ENCODE data around the gene ABITRAM. TPM values are rescaled to one million over a fixed set of nuclear protein-coding genes. Genes with fewer than 3 reads are reported as not detected.
"Not testable (repeated sequence)": the region's sequence is repeated elsewhere in the genome, so short reads cannot be mapped to it uniquely, and the experiment has no call there.

ABITRAM gene
- total RNA-seq, 2 donors from 2014 or later, result 6.0 to 6.3 TPM

GRCh38 chr9:108911820-108912219 lies 22.4 kb upstream of the ABITRAM start:
- H3K4me3 ChIP-seq, result no peak overlapping the region
- 34 to 56% methylated on average over 1 of the region's 1 CpG for WGBS, 2 donors
- TF ChIP-seq CTCF (IDR thresholded peaks at IDR 0.05) (no peak), POLR2A (IDR thresholded peaks at IDR 0.05) (no peak)
- no peaks in the 10 kb centered on the region for H3K4me1 ChIP-seq
- H3K36me3 ChIP-seq (replicated peaks in 1 of 2; ENCODE audit: insufficient read depth in 1 of 2, low read depth in 2 of 2), result peaks cover 5 to 25% of the 10 kb centered on the region in 2 donors
- ATAC-seq (no peak), DNase-seq (no peak)
- no peaks in the 10 kb centered on the region for H3K27me3 ChIP-seq
- intact Hi-C loops (cut with DNase I), result no loop called here
- H3K27ac ChIP-seq, result no peak overlapping the region
- H3K9me3 ChIP-seq, result no peaks in the 10 kb centered on the region

GRCh38 chr9:108913391-108913790 lies 20.8 kb upstream of the ABITRAM start:
- no peak overlapping the region for H3K4me3 ChIP-seq
- no peaks in the 10 kb centered on the region for H3K27me3 ChIP-seq
- intact Hi-C loops (cut with DNase I), result no loop called here
- TF ChIP-seq CTCF (IDR thresholded peaks at IDR 0.05), result no peak
- no peak for TF ChIP-seq POLR2A (IDR thresholded peaks at IDR 0.05)
- H3K27ac ChIP-seq, result no peak overlapping the region
- WGBS, 2 donors, result 84 to 91% methylated on average over 2 to 5 of the region's 5 CpGs
- ATAC-seq (no peak), DNase-seq (no peak)
- peaks cover 5 to 19% of the 10 kb centered on the region in 2 donors for H3K36me3 ChIP-seq (replicated peaks in 1 of 2; ENCODE audit: insufficient read depth in 1 of 2, low read depth in 2 of 2)
- no peaks in the 10 kb centered on the region for H3K4me1 ChIP-seq
- H3K9me3 ChIP-seq, result no peaks in the 10 kb centered on the region

- intact Hi-C loops (cut with DNase I), result no loop called here
- peaks cover 4 to 9% of the 10 kb centered on the region in 2 donors for H3K36me3 ChIP-seq (replicated peaks in 1 of 2; ENCODE audit: insufficient read depth in 1 of 2, low read depth in 2 of 2)
- no peaks in the 10 kb centered on the region for H3K27me3 ChIP-seq
- H3K27ac ChIP-seq, result no peak overlapping the region
- no peak overlapping the region for H3K4me3 ChIP-seq
- DNase-seq (no peak), ATAC-seq (no peak)
- no peaks in the 10 kb centered on the region for H3K9me3 ChIP-seq
- H3K4me1 ChIP-seq, result no peaks in the 10 kb centered on the region
- WGBS, 2 donors, result 83 to 88% methylated on average over 6 of the region's 6 CpGs
- TF ChIP-seq CTCF (IDR thresholded peaks at IDR 0.05), result no peak
- no peak for TF ChIP-seq POLR2A (IDR thresholded peaks at IDR 0.05)
Measured at GRCh38 chr9:108919517-108919916, 14.7 kb upstream of the ABITRAM start.

- H3K4me1 ChIP-seq; H3K9me3 ChIP-seq; intact Hi-C loops (cut with DNase I); H3K27ac ChIP-seq; DNase-seq; ATAC-seq; H3K27me3 ChIP-seq; H3K4me3 ChIP-seq: not testable (repeated sequence)
- WGBS, 2 donors, result 93 to 95% methylated on average over 1 of the region's 1 CpG
- peaks cover 4 to 10% of the 10 kb centered on the region in 2 donors for H3K36me3 ChIP-seq (replicated peaks in 1 of 2; ENCODE audit: insufficient read depth in 1 of 2, low read depth in 2 of 2)
Measured at GRCh38 chr9:108920401-108920800, 13.8 kb upstream of the ABITRAM start.

- Histone ChIP-seq H3K27ac (no peak overlapping the region), H3K36me3 (replicated peaks in 1 of 2; ENCODE audit: insufficient read depth in 1 of 2, low read depth in 2 of 2) (peaks cover 4 to 16% of the 10 kb centered on the region in 2 donors), H3K27me3 (no peaks in the 10 kb centered on the region), H3K4me3 (no peak overlapping the region), H3K9me3 (no peaks in the 10 kb centered on the region), H3K4me1 (no peaks in the 10 kb centered on the region)
- no peak for DNase-seq
- 75 to 97% methylated on average over 1 of the region's 1 CpG for WGBS, 2 donors
- ATAC-seq, result no peak
- intact Hi-C loops (cut with DNase I), result no loop called here
- TF ChIP-seq CTCF (IDR thresholded peaks at IDR 0.05), result no peak
- TF ChIP-seq POLR2A (IDR thresholded peaks at IDR 0.05), result no peak
Measured at GRCh38 chr9:108921200-108921599, 13.0 kb upstream of the ABITRAM start.
